SK-N-SH treated with all-trans-retinoic acid at 6 μM for 48 hours (cell line): ENCODE measurements around the gene FLOT1.
A peak's percentile ranks its signal among the peaks of the same experiment; 100 is the strongest.

Experiments
- ARNTL ChIP-seq: fragments of 450-650 bp; formaldehyde crosslinking; IDR thresholded peaks from 2 replicates; pipeline ENCODE4 v1.5.0; 2020; ENCODE audit warnings: low read depth, mild to moderate bottlenecking, moderate library complexity, borderline replicate concordance
- BACH2 ChIP-seq: fragments of 250-450 bp; sonication (Bioruptor Pico); IDR thresholded peaks from 2 replicates; pipeline ENCODE4 v1.9.0; 2021; ENCODE audit warnings: mild to moderate bottlenecking, borderline replicate concordance
- ISL1 ChIP-seq: fragments of 250-450 bp; sonication (Bioruptor Pico); IDR thresholded peaks from 2 replicates; pipeline ENCODE4 v2.1.2; 2022; ENCODE audit warnings: mild to moderate bottlenecking, moderate library complexity
- SNAI2 ChIP-seq: fragments of 250-450 bp; sonication (Bioruptor Pico); IDR thresholded peaks from 2 replicates; pipeline ENCODE4 v1.5.0; 2020; ENCODE audit warnings: mild to moderate bottlenecking, moderate library complexity
- TF ChIP-seq, protein P1 (sequence below): fragments of 250-450 bp; sonication (Bioruptor Pico); IDR thresholded peaks from 2 replicates; pipeline ENCODE4 v1.5.0; 2020; ENCODE audit warnings: mild to moderate bottlenecking, moderate library complexity

GRCh38 chr6:30781743-30782424 lies 39.4 kb upstream of the FLOT1 start:
- TF ChIP-seq SNAI2 (peak; percentile 85; the same call in 1 of the 2 replicates), BACH2 (CRISPR knock-in tag) (peak; percentile 53; the same call in 1 of the 2 replicates), ARNTL (no peak), ISL1 (CRISPR knock-in tag) (peak; percentile 81)
- TF ChIP-seq, protein P1, sequence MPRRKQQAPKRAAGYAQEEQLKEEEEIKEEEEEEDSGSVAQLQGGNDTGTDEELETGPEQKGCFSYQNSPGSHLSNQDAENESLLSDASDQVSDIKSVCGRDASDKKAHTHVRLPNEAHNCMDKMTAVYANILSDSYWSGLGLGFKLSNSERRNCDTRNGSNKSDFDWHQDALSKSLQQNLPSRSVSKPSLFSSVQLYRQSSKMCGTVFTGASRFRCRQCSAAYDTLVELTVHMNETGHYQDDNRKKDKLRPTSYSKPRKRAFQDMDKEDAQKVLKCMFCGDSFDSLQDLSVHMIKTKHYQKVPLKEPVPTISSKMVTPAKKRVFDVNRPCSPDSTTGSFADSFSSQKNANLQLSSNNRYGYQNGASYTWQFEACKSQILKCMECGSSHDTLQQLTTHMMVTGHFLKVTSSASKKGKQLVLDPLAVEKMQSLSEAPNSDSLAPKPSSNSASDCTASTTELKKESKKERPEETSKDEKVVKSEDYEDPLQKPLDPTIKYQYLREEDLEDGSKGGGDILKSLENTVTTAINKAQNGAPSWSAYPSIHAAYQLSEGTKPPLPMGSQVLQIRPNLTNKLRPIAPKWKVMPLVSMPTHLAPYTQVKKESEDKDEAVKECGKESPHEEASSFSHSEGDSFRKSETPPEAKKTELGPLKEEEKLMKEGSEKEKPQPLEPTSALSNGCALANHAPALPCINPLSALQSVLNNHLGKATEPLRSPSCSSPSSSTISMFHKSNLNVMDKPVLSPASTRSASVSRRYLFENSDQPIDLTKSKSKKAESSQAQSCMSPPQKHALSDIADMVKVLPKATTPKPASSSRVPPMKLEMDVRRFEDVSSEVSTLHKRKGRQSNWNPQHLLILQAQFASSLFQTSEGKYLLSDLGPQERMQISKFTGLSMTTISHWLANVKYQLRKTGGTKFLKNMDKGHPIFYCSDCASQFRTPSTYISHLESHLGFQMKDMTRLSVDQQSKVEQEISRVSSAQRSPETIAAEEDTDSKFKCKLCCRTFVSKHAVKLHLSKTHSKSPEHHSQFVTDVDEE (CRISPR knock-in tag), result peak; percentile 71
